Measurements from ENCODE around the gene CATSPERD.

GRCh38 chr19:5793188-5793587 lies 72.8 kb downstream of the CATSPERD start:
- TF ChIP-seq POLR2AphosphoS5 (IDR thresholded peaks at IDR 0.05) (no peak), CTCF (IDR thresholded peaks at IDR 0.05) (no peak), POLR2A (IDR thresholded peaks at IDR 0.05) (no peak)

Data from breast epithelium (tissue), 3 donors.